ENCODE data around the gene TESK2.
A peak's percentile ranks its signal among the peaks of the same experiment; 100 is the strongest.

TESK2 gene

GRCh38 chr1:45414746-45415145, 76.2 kb downstream of the TESK2 start:
- no peaks in the 10 kb centered on the region for H3K9me3 ChIP-seq (ENCODE audit: insufficient read depth, low read depth, low read length)
- no peak overlapping the region for H3K4me3 ChIP-seq (ENCODE audit: low read length, poor library complexity, severe bottlenecking)
- no peak for TF ChIP-seq EZH2phosphoT487 (IDR thresholded peaks at IDR 0.05; ENCODE audit: borderline replicate concordance)
- no peak for TF ChIP-seq CTCF (conservative IDR thresholded peaks at IDR 0.05; ENCODE audit: low read length)
- H3K4me2 ChIP-seq (ENCODE audit: low read depth, low read length, poor library complexity, severe bottlenecking) = no peak overlapping the region
- H3K36me3 ChIP-seq (ENCODE audit: insufficient read depth, low read length) = no peaks in the 10 kb centered on the region
- no peaks in the 10 kb centered on the region for H3K79me2 ChIP-seq (ENCODE audit: insufficient read depth, low read length)
- no peaks in the 10 kb centered on the region for H3K27me3 ChIP-seq (ENCODE audit: insufficient read depth, low read length, poor library complexity, severe bottlenecking)
- H3K9ac ChIP-seq (ENCODE audit: low read depth, low read length, poor library complexity, severe bottlenecking) = no peak overlapping the region
- H3K9me2 ChIP-seq (replicated peaks; ENCODE audit: low read depth, low read length) = no peaks in the 10 kb centered on the region
- no peaks in the 10 kb centered on the region for H4K20me1 ChIP-seq (ENCODE audit: insufficient read depth, low read length, poor library complexity, severe bottlenecking)
- no peak overlapping the region for H2AFZ ChIP-seq (ENCODE audit: low read length)
- H3F3A ChIP-seq (ENCODE audit: low read depth) = no peaks in the 10 kb centered on the region
- H3K4me1 ChIP-seq (ENCODE audit: insufficient read depth, low read length, poor library complexity, severe bottlenecking) = peaks cover 18% of the 10 kb centered on the region

GRCh38 chr1:45412899-45413298, 78.1 kb downstream of the TESK2 start:
- Histone ChIP-seq H3K79me2 (ENCODE audit: insufficient read depth, low read length) (no peaks in the 10 kb centered on the region), H3K9me3 (ENCODE audit: insufficient read depth, low read depth, low read length) (no peaks in the 10 kb centered on the region), H3K9ac (ENCODE audit: low read depth, low read length, poor library complexity, severe bottlenecking) (no peak overlapping the region), H3K27me3 (ENCODE audit: insufficient read depth, low read length, poor library complexity, severe bottlenecking) (no peaks in the 10 kb centered on the region), H3K4me2 (ENCODE audit: low read depth, low read length, poor library complexity, severe bottlenecking) (no peak overlapping the region), H3K9me2 (replicated peaks; ENCODE audit: low read depth, low read length) (no peaks in the 10 kb centered on the region), H3K4me1 (ENCODE audit: insufficient read depth, low read length, poor library complexity, severe bottlenecking) (peaks cover 18% of the 10 kb centered on the region), H3K36me3 (ENCODE audit: insufficient read depth, low read length) (no peaks in the 10 kb centered on the region), H3K4me3 (ENCODE audit: low read length, poor library complexity, severe bottlenecking) (no peak overlapping the region), H3F3A (ENCODE audit: low read depth) (no peaks in the 10 kb centered on the region), H4K20me1 (ENCODE audit: insufficient read depth, low read length, poor library complexity, severe bottlenecking) (no peaks in the 10 kb centered on the region), H2AFZ (ENCODE audit: low read length) (no peak overlapping the region)
- TF ChIP-seq EZH2phosphoT487 (IDR thresholded peaks at IDR 0.05; ENCODE audit: borderline replicate concordance) = no peak
- TF ChIP-seq CTCF (conservative IDR thresholded peaks at IDR 0.05; ENCODE audit: low read length) = no peak

- no peaks in the 10 kb centered on the region for H4K20me1 ChIP-seq (ENCODE audit: insufficient read depth, low read length, poor library complexity, severe bottlenecking)
- no peak overlapping the region for H3K4me3 ChIP-seq (ENCODE audit: low read length, poor library complexity, severe bottlenecking)
- H3K4me2 ChIP-seq (ENCODE audit: low read depth, low read length, poor library complexity, severe bottlenecking) = peak overlapping the region; percentile 16
- H3F3A ChIP-seq (ENCODE audit: low read depth) = no peaks in the 10 kb centered on the region
- no peaks in the 10 kb centered on the region for H3K79me2 ChIP-seq (ENCODE audit: insufficient read depth, low read length)
- H3K4me1 ChIP-seq (ENCODE audit: insufficient read depth, low read length, poor library complexity, severe bottlenecking) = peaks cover 18% of the 10 kb centered on the region
- no peaks in the 10 kb centered on the region for H3K36me3 ChIP-seq (ENCODE audit: insufficient read depth, low read length)
- no peaks in the 10 kb centered on the region for H3K9me3 ChIP-seq (ENCODE audit: insufficient read depth, low read depth, low read length)
- no peaks in the 10 kb centered on the region for H3K9me2 ChIP-seq (replicated peaks; ENCODE audit: low read depth, low read length)
- no peaks in the 10 kb centered on the region for H3K27me3 ChIP-seq (ENCODE audit: insufficient read depth, low read length, poor library complexity, severe bottlenecking)
- no peak overlapping the region for H2AFZ ChIP-seq (ENCODE audit: low read length)
- TF ChIP-seq CTCF (conservative IDR thresholded peaks at IDR 0.05; ENCODE audit: low read length) (peak; percentile 41), EZH2phosphoT487 (IDR thresholded peaks at IDR 0.05; ENCODE audit: borderline replicate concordance) (no peak)
- no peak overlapping the region for H3K9ac ChIP-seq (ENCODE audit: low read depth, low read length, poor library complexity, severe bottlenecking)
These were observed 79.5 kb downstream of the TESK2 start for GRCh38 chr1:45411510-45411899.
